ENCODE measurements around the gene TBCD. TPM values are rescaled to one million over a fixed set of nuclear protein-coding genes. Genes with fewer than 3 reads are reported as not detected.
A peak's percentile ranks its signal among the peaks of the same experiment; 100 is the strongest.

Gene TBCD
- total RNA-seq, 1 experiment from 2014 or later: 129 TPM

DNA sequence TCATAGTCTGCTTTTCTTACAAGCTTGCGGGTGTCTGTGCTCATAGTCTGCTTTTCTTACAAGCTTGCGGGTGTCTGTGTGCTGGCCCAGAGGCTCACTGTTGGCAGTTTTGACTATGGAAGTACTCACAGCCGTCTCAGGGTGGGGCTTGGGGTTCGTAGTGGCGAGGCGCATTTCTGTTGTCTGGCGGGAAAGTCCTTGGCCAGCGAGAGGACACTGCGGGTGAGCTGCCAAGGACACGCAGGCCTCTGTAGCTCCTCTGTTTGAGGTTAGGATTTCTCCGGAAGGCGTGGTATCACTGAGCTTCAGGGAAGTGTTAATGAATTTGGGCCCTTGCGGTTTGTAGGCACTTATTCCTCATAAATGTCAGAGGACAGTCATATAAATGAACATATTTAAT is 13.5 kb downstream of the TBCD start:
- H2AK5ac ChIP-seq (ENCODE audit: insufficient read length, low read length): no peak overlapping the region
- no peak overlapping the region for H2AFZ ChIP-seq (ENCODE audit: low read length)
- H4K5ac ChIP-seq (ENCODE audit: insufficient read length, low read depth, low read length): no peak overlapping the region
- H3K4ac ChIP-seq (ENCODE audit: low read depth, low read length): no peak overlapping the region
- H4K8ac ChIP-seq (replicated peaks; ENCODE audit: insufficient read length, low read depth, low read length): no peak overlapping the region
- no peak for DNase-seq
- H3K4me3 Mint-ChIP-seq: no peak overlapping the region
- H2BK12ac ChIP-seq (ENCODE audit: insufficient read length, low read depth, low read length): no peak overlapping the region
- no peak overlapping the region for H3T11ph ChIP-seq (ENCODE audit: low read length)
- H3K23ac ChIP-seq (ENCODE audit: insufficient read length, low read depth, low read length): no peak overlapping the region
- H3K36me3 Mint-ChIP-seq (ENCODE audit: insufficient read depth in 1 of 3, low read depth in 3 of 3): peaks cover 30 to 77% (median 73%) of the 10 kb centered on the region in 3 experiments
- H3K56ac ChIP-seq (ENCODE audit: insufficient read length, low read depth, low read length): no peak overlapping the region
- no peaks in the 10 kb centered on the region for H3K9me3 Mint-ChIP-seq
- no peak overlapping the region for H2BK15ac ChIP-seq (ENCODE audit: low read depth, low read length)
- no peak overlapping the region for H3K4me2 ChIP-seq (ENCODE audit: insufficient read depth, insufficient read length, low read length)
- no peak overlapping the region for H3K18ac ChIP-seq (ENCODE audit: insufficient read length, low read depth, low read length)
- no peak overlapping the region for H2BK5ac ChIP-seq (ENCODE audit: insufficient read length, low read length)
- no peaks in the 10 kb centered on the region for H3K4me1 Mint-ChIP-seq
- H3K27me3 Mint-ChIP-seq (ENCODE audit: low read depth): no peaks in the 10 kb centered on the region
- no peaks in the 10 kb centered on the region for H4K20me1 ChIP-seq (ENCODE audit: control insufficient read depth, insufficient read depth, insufficient read length)
- peaks cover 4% of the 10 kb centered on the region; the same call in 1 of the 2 replicates for H3K79me2 ChIP-seq (ENCODE audit: insufficient read depth, low read length)
- no peaks in the 10 kb centered on the region for H3K27me3 ChIP-seq (ENCODE audit: insufficient read depth, low read length)
- no peak overlapping the region for H3K14ac ChIP-seq (ENCODE audit: insufficient read depth, low read length)
- H3K27ac ChIP-seq (ENCODE audit: insufficient read length, low read depth, low read length): no peak overlapping the region
- peaks cover 2% of the 10 kb centered on the region for H3K79me1 ChIP-seq (ENCODE audit: insufficient read depth, low read depth, low read length, poor library complexity, severe bottlenecking)
- no peaks in the 10 kb centered on the region for H3K9me3 ChIP-seq (ENCODE audit: control insufficient read depth, low read depth, low read length)
- H3K4me1 ChIP-seq (ENCODE audit: insufficient read depth, low read length): no peaks in the 10 kb centered on the region
- H3K27ac Mint-ChIP-seq: peak overlapping the region; percentile 33 to 93 (median 61); a peak in 4 of 7 replicates
- H4K91ac ChIP-seq (ENCODE audit: insufficient read length, low read depth, low read length): no peak overlapping the region
- no peak overlapping the region for H2BK120ac ChIP-seq (ENCODE audit: low read depth, low read length, poor library complexity, severe bottlenecking)
- no CpG with 5 or more reads among the region's 13 CpGs for WGBS (ENCODE audit: extremely low coverage, insufficient read length, low lambda C conversion rate)
- H3K9ac ChIP-seq (ENCODE audit: extremely low read depth, insufficient read length, low read length): no peak overlapping the region
- no peak overlapping the region for H2BK20ac ChIP-seq (ENCODE audit: low read depth, low read length, poor library complexity, severe bottlenecking)
- H3K23me2 ChIP-seq (ENCODE audit: insufficient read length, low read depth, low read length, poor library complexity, severe bottlenecking): no peaks in the 10 kb centered on the region
- TF ChIP-seq, protein P1, sequence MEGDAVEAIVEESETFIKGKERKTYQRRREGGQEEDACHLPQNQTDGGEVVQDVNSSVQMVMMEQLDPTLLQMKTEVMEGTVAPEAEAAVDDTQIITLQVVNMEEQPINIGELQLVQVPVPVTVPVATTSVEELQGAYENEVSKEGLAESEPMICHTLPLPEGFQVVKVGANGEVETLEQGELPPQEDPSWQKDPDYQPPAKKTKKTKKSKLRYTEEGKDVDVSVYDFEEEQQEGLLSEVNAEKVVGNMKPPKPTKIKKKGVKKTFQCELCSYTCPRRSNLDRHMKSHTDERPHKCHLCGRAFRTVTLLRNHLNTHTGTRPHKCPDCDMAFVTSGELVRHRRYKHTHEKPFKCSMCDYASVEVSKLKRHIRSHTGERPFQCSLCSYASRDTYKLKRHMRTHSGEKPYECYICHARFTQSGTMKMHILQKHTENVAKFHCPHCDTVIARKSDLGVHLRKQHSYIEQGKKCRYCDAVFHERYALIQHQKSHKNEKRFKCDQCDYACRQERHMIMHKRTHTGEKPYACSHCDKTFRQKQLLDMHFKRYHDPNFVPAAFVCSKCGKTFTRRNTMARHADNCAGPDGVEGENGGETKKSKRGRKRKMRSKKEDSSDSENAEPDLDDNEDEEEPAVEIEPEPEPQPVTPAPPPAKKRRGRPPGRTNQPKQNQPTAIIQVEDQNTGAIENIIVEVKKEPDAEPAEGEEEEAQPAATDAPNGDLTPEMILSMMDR (conservative IDR thresholded peaks at IDR 0.05): no peak
